ENCODE data around the gene CHD3. TPM values are rescaled to one million over a fixed set of nuclear protein-coding genes. Genes with fewer than 3 reads are reported as not detected.

The CHD3 gene
- total RNA-seq, 4 donors from 2014 or later, result 5.4 to 7.7 (median 6.0) TPM

DNA sequence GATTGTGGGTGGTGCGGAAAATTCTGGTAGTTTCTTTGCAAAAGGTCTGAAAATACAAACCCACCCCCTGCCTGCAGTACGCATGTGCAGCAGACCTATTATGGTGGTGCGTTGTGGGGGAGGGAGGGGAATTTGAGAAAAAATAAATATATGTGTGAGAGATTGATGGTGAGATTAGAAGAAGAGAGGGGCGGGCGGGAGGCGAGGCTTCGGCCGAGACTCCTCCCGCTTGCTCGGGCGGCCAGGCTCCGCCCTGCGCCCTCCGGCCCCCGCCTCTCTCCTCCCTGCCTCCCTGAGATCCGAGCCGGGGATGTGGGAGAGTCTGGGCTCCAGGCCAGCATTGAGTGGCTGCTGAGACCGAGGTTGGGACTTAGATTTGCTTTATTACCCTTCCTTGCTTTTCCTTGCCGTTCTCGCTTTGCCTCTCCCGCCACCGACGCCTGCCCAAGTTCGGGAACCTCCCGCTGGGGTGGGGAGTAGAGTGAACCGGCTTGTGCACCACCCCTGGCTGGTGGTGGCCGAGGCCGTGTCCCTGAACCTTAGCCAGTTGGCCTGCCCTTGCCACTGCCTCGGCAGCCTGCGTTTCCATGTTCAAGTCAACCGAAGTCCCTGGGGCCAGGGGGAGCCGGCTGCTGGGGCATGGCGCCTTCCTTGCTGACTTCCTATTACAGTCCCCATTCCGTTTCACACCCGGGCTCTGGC is 956 bp upstream of the CHD3 start:
- peak overlapping the region; percentile 64 to 74 (median 68) for H3K4me3 ChIP-seq
- H3K27ac ChIP-seq, result peak overlapping the region; percentile 77 to 89 (median 81)
- ATAC-seq (peak; percentile 61 to 72), DNase-seq (peak; percentile 65 to 80)
- in situ Hi-C loops (cut with MboI; ENCODE audit: low sequenced_read_pairs in 4 of 4) (loop anchor here in 1 of 4 donors (25.0 kb wide), 1 partner anchor 150 kb away; no protein-coding TSS in a partner anchor), intact Hi-C loops (cut with DNase I; ENCODE audit: low total_unique reads) (loop anchor here (2.0 to 10.0 kb wide), 4 partner anchors 31 to 167 kb away; partner anchors contain the start of genes CNTROB, KDM6B and NAA38)
- no peaks in the 10 kb centered on the region for H3K36me3 ChIP-seq
- H3K4me1 ChIP-seq, result peaks cover 41 to 47% of the 10 kb centered on the region in 2 donors
- H3K9me3 ChIP-seq, result no peaks in the 10 kb centered on the region
- peaks cover 24 to 27% (median 25%) of the 10 kb centered on the region in 3 donors for H3K27me3 ChIP-seq
- TF ChIP-seq, protein P1, sequence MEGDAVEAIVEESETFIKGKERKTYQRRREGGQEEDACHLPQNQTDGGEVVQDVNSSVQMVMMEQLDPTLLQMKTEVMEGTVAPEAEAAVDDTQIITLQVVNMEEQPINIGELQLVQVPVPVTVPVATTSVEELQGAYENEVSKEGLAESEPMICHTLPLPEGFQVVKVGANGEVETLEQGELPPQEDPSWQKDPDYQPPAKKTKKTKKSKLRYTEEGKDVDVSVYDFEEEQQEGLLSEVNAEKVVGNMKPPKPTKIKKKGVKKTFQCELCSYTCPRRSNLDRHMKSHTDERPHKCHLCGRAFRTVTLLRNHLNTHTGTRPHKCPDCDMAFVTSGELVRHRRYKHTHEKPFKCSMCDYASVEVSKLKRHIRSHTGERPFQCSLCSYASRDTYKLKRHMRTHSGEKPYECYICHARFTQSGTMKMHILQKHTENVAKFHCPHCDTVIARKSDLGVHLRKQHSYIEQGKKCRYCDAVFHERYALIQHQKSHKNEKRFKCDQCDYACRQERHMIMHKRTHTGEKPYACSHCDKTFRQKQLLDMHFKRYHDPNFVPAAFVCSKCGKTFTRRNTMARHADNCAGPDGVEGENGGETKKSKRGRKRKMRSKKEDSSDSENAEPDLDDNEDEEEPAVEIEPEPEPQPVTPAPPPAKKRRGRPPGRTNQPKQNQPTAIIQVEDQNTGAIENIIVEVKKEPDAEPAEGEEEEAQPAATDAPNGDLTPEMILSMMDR (IDR thresholded peaks at IDR 0.05 in 4 of 5, conservative IDR thresholded peaks at IDR 0.05 in 1 of 5), result peak in 1 of 5 experiments; percentile 5
- peak in 1 of 2 donors; percentile 55 for TF ChIP-seq POLR2A (IDR thresholded peaks at IDR 0.05)

DNA sequence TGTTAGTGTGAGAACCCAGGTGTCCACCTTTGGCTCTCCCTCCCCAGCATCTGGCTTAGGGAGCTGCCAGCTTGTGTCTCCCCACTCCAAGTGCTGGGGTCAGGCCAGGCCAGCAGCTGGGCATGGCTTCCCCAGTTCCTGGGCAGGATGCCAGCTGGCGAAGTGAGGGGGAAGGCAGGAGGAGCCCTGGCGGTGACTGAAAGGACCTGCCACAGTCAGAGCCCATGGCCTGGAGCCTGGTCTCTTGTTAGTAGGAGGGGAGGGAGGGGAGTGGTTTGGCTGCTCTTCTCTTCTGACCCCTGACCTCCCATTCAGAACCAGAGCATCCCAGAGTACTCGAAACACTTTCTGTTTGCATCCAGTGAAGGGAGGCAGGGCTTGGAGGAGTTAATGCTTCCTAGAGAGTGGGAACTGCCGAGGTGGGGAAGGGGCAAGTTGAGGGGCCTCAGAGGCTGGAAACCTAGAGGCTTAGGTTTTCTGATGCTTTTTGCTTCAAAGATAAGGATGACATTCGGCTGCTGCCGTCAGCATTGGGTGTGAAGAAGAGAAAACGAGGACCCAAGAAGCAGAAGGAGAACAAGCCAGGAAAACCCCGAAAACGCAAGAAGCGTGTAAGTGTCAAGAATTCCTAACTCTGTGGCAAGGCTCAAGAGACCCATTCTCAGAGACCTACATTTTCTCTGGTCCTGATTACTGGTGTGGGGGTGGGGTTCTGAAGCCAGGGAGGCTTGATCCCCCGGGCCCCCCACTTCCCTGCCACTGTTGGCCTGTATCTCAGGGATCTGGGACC is 772 bp downstream of the CHD3 start:
- Histone ChIP-seq H3K27ac (peak overlapping the region; percentile 77 to 89 (median 81)), H3K4me3 (peak overlapping the region in 2 of 4 donors; percentile 2 to 14), H3K4me1 (peaks cover 41 to 47% of the 10 kb centered on the region in 2 donors), H3K27me3 (peaks cover 15 to 17% (median 16%) of the 10 kb centered on the region in 3 donors), H3K9me3 (no peaks in the 10 kb centered on the region), H3K36me3 (no peaks in the 10 kb centered on the region)
- DNase-seq (peak; percentile 91 to 97), ATAC-seq (peak; percentile 77 to 83)
- TF ChIP-seq, protein P1 (IDR thresholded peaks at IDR 0.05 in 4 of 5, conservative IDR thresholded peaks at IDR 0.05 in 1 of 5), result peak; percentile 49 to 58 (median 55)
- no peak for TF ChIP-seq POLR2A (IDR thresholded peaks at IDR 0.05)
- intact Hi-C loops (cut with DNase I; ENCODE audit: low total_unique reads) (loop anchor here (2.0 to 10.0 kb wide), 2 partner anchors 55 to 165 kb away; partner anchors contain the start of gene KDM6B), in situ Hi-C loops (cut with MboI; ENCODE audit: low sequenced_read_pairs in 4 of 4) (loop anchor here in 1 of 4 donors (25.0 kb wide), 1 partner anchor 152 kb away; no protein-coding TSS in a partner anchor)

DNA sequence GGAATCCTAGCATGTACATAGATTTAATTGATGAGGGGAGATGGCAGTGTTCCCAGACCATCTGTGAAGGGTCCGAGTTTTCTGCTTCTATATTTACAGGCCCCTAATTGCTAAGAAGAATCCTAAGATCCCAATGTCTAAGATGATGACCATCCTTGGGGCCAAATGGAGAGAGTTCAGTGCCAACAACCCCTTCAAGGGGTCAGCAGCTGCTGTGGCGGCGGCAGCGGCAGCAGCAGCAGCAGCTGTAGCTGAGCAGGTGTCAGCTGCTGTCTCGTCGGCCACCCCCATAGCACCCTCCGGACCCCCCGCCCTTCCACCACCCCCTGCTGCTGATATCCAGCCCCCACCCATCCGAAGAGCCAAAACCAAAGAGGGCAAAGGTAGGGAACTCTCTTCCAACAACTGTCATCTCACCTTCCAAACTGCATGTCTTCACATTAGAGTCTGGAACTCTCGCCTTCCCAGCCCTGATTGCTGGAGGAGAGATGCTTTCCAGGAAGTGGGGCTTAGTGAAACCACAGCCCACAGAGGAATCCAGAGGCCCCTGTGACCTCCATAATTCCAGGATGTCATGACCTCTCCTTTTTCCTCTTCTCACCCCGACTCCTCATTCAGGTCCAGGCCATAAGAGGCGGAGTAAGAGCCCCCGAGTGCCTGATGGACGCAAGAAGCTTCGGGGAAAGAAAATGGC is 4.7 kb downstream of the CHD3 start:
- in situ Hi-C loops (cut with MboI; ENCODE audit: low sequenced_read_pairs in 4 of 4), result loop anchor here in 1 of 4 donors (25.0 kb wide), 1 partner anchor 156 kb away; no protein-coding TSS in a partner anchor
- intact Hi-C loops (cut with DNase I; ENCODE audit: low total_unique reads), result loop anchor here (10.0 kb wide), 1 partner anchor 149 kb away; no protein-coding TSS in a partner anchor
- Histone ChIP-seq H3K36me3 (no peaks in the 10 kb centered on the region), H3K9me3 (no peaks in the 10 kb centered on the region), H3K4me3 (no peak overlapping the region), H3K27ac (no peak overlapping the region), H3K4me1 (peaks cover 19 to 25% of the 10 kb centered on the region in 2 donors), H3K27me3 (no peaks in the 10 kb centered on the region)
- ATAC-seq, result no peak
- no peak for DNase-seq
- no peak for TF ChIP-seq POLR2A (IDR thresholded peaks at IDR 0.05)
- TF ChIP-seq, protein P1 (IDR thresholded peaks at IDR 0.05 in 4 of 5, conservative IDR thresholded peaks at IDR 0.05 in 1 of 5), result no peak

DNA sequence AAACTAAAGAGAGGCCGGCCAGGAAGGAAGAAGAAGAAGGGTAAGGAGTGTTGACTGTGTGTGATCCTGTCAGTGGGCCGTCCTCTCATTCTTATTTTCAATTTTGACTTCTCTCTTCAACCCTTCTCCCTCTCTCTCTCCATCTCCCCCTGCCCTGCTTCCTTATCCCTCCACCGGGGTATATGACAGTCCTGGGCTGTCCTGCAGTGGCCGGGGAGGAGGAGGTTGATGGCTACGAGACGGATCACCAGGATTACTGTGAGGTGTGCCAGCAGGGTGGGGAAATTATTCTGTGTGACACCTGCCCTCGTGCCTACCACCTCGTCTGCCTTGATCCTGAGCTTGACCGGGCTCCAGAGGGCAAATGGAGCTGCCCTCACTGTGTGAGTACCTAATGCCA is 5.6 kb downstream of the CHD3 start:
- no peaks in the 10 kb centered on the region for H3K27me3 ChIP-seq
- peaks cover 11 to 16% of the 10 kb centered on the region in 2 donors for H3K4me1 ChIP-seq
- no peak for ATAC-seq
- H3K36me3 ChIP-seq, result peaks cover 0 to 4% of the 10 kb centered on the region in 2 donors
- intact Hi-C loops (cut with DNase I; ENCODE audit: low total_unique reads), result loop anchor here (10.0 kb wide), 1 partner anchor 149 kb away; no protein-coding TSS in a partner anchor
- TF ChIP-seq, protein P1 (IDR thresholded peaks at IDR 0.05 in 4 of 5, conservative IDR thresholded peaks at IDR 0.05 in 1 of 5), result no peak
- DNase-seq, result no peak
- no peak overlapping the region for H3K4me3 ChIP-seq
- in situ Hi-C loops (cut with MboI; ENCODE audit: low sequenced_read_pairs in 4 of 4), result loop anchor here in 1 of 4 donors (25.0 kb wide), 1 partner anchor 157 kb away; no protein-coding TSS in a partner anchor
- H3K9me3 ChIP-seq, result no peaks in the 10 kb centered on the region
- no peak overlapping the region for H3K27ac ChIP-seq
